Glomerular visceral epithelial cell (primary cell): ENCODE measurements around the gene ZNF483.
"Not testable (repeated sequence)": the region's sequence is repeated elsewhere in the genome, so short reads cannot be mapped to it uniquely, and the experiment has no call there.

Source experiments
- DNase-seq: peaks from one replicate; pipeline ENCODE4 v3.0.0-alpha.2; 2016; ENCODE audit errors: extremely low spot score

Gene ZNF483

DNA sequence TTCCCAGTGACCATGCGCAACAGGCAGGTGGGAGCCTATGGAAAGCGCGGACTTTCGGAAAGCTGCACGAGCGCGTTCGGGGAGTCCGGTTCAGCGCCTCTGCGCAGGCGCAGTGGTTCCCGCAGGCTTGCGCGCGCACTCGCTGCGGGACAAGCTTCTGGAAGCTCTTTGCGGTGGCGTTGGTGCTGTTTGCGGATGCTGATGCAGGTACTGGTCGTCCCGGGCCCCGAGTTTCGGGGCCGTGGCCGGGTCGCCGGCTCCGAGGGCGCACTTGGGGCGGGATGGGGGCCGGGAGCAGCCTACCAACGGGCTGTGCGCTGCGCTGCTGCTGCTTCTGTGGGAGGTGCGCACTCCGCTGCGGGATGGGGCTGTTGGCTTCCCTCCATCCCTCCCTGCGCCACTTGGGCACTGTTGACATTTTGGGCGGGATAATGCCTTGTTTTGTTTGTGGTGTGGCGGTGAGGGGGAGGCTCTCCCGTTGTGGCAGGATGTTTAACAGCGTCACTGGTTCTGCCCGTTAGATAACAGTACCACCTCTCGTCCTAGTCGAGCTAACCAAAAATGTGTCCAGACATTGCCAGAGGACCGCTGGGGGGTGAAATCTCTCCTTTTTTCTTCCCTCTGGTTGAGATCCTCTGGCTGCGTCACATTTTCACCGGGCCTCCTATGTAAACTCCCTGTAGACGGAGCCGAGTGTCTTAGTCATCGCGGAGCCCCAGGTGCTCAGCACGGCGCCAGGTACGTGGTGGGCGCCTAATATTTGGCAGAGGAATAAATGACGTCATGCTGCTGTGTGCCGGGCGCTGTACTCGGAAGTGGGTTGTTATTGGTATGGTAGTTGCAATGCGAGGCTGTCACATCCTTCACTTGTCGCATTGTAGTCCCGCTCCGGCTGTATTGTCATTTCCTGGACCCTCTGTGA, at the start of gene ZNF483:
TSS of gene ZNF483 (plus strand) at position 124 of the 922 bp plus-strand sequence. CDS start 2,217 bp downstream, outside the sequence.
- peak; percentile 69 for DNase-seq

- DNase-seq: no peak
These were observed 49.8 kb upstream of the ZNF483 start for GRCh38 chr9:111475195-111475594.

DNA sequence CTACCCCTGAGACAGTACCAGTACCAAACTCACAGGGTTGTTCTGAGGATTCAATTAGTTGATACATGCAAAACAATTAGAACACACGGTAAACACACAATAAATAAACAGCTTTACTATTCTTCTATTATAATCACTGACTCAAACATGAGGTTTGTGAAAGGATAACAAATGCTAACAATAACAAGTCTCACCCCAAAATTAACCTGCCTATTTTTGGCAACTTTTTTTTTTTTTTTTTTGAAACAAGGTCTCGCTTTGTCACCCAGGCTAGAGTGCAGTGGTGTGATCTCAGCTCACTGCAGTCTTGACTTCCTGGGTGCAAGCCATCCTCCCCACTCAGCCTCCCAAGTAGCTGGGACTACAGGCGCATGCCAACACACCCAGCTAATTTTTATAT, 47.3 kb upstream of the ZNF483 start:
- no peak for DNase-seq

GRCh38 chr9:111481885-111482636, 42.9 kb upstream of the ZNF483 start:
- DNase-seq: no peak

DNA sequence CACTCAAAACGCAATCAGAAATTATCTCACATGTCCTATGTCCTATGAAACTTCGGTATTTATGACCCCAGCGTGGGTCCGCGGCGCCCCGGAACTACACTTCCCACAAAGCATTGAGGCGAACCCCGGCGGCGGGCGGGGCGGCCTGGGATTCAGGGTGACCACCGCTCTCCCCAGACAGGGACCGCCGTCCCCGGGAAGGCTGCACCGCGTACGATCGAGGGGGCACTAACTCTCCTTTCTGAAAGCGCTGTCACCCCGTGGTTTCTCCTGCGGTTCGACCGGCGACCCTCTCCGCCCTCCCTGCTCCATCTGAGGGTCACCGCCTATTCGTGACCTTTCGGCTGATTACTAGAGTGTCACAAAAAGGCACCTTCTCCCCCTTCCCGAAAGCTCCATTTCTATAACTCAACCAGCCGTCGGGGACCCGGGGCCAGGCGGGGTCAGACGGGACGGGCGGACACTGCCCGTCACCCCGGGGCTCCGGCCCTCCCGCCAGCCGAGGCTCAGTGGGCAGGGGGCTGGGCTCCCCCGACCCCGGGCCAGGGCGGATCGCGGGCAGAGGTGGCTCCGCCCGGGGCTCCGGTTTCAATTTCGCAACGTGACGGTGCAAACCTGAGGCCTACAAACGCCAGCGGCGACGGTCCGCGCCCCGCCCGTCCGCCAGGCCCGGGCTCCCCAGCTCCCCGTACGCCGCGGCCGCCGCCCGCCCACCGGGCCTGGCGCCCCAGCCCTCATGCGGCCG, 42.1 kb upstream of the ZNF483 start:
- peak; percentile 65 for DNase-seq

GRCh38 chr9:111483439-111483857, 41.5 kb upstream of the ZNF483 start:
- peak; percentile 61 for DNase-seq

- peak; percentile 83 for DNase-seq
These were observed 41.0 kb upstream of the ZNF483 start, which contains the start of gene ECPAS for GRCh38 chr9:111483858-111484571. Gene ECPAS (minus strand): TSS chr9:111484383. CDS start chr9:111472918, 11,465 bp downstream.

GRCh38 chr9:111484572-111484894, 40.4 kb upstream of the ZNF483 start:
- DNase-seq: no peak

DNA sequence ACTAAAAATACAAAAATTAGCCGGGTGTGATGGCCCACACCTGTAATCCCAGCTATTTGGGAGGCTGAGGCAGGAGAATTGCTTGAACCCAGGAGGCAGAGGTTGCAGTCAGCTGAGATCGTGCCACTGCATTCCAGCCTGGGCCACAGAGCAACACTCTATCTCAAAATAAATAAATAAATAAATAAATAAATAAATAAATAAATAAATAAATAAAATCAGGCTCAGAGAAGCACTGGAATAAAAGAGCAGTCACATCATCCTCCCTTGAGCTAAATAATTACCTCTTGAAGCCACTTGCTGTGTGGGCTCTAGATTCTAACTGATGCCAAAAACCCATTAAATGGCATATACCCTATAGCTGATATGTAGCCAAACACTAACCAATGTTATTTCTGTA, 27.8 kb upstream of the ZNF483 start:
- not testable (repeated sequence) for DNase-seq

DNA sequence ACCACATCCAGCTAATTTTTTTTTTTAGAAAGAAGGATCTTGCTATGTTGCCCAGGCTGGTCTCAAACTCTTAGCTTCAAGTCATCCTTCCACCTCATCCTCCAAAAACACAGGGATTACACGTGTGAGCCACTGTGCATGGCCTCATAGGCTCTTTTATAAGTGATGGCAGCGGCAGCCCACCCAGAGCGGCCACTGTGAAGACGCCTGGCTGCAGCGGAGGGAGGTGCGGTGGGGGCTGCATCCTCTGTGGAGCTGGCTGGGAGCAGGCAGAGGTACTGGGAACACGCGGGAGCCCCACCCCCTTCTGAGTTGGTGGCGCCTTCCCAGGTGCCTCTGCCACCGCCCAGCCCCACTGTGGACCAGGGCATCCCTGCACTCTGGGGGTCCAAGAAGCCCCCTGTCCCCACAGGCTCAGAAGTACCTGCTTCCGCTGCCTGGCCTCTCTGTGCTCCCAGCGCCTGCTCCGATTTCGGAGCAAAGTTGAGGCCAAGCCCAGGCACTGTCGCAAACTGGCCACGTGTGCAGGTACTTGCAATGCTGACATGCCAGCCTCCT, 23.9 kb upstream of the ZNF483 start:
- DNase-seq: no peak

GRCh38 chr9:111501648-111502047, 23.3 kb upstream of the ZNF483 start:
- no peak for DNase-seq

- DNase-seq: no peak
These were observed 22.5 kb upstream of the ZNF483 start for GRCh38 chr9:111502506-111502905.

- DNase-seq: not testable (repeated sequence)
These were observed 13.4 kb upstream of the ZNF483 start for GRCh38 chr9:111511581-111511980.

GRCh38 chr9:111514967-111515366, 10.0 kb upstream of the ZNF483 start:
- no peak for DNase-seq

- no peak for DNase-seq
These were observed 8.9 kb upstream of the ZNF483 start for GRCh38 chr9:111516061-111516465.

- DNase-seq: no peak
These were observed 286 bp upstream of the ZNF483 start for GRCh38 chr9:111524731-111525055.

- no peak for DNase-seq
These were observed 2.4 kb downstream of the ZNF483 start for GRCh38 chr9:111527347-111527746.

GRCh38 chr9:111529787-111530186, 4.8 kb downstream of the ZNF483 start:
- no peak for DNase-seq

DNA sequence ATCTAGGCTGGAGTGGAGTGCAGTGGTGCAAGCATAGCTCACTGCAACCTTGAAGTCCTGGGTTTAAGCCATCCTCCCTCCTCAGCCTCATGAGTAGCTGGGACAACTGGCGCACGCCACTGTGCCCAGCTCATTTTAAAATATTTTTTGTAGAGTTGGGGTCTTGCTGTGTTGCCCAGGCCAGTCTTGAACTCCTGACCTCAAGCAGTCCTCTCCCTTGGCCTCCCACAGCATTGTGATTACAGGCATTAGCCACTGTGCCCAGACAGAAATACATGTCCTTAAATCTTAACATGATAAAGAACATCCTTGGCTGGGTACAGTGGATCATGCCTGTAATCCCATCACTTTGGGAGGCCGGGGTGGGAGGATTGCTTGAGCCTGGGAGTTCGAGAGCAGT, 6.7 kb downstream of the ZNF483 start:
- DNase-seq: no peak

DNA sequence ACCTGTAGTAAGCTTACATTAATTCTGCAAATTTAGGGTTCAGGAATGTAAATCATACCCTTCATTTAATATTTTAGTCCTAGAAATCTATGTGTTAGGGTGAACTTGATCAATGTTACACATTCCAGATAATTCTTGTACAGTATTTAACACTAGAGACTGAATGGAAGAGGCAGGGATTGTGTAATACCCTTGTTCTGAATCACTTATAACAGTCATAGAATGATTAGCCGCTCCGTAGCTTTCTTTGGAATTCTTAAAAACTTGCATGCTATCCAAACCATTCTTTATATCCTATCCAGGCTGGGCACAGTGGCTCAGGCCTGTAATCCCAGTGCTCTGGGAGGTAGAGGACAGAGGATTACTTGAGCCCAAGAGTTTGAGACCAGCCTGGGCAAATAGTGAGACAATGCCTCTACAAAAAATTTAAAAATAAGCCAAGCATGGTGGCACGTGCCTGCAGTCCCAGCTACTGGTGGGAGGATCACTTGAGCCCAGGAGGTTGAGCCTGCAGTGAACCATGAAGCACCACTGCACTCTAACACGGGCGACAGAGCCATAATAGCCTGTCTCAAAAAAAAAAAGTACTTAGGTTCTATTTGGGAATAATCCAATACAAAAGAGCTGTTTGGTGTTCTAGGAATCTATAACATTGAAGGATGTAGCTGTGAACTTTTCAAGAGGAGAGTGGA, 8.3 kb downstream of the ZNF483 start:
- DNase-seq: no peak
